KMS-11 (cell line): ENCODE results near the gene PAQR6.

Source experiments
- H2AFZ ChIP-seq: fragments of 200-600 bp; sonication (generic); 2 replicates; pipeline ENCODE4 v1.6.1; 2016; ENCODE audit warnings: antibody characterized with exemption, mixed run types, low read depth
- H3K27ac ChIP-seq: fragments of 200-600 bp; sonication (generic); 2 replicates; pipeline ENCODE4 v1.6.1; 2016; ENCODE audit warnings: mild to moderate bottlenecking, mixed run types
- H3K27me3 ChIP-seq: fragments of 200-600 bp; sonication (generic); 2 replicates; pipeline ENCODE4 v1.6.1; 2017; ENCODE audit warnings: mild to moderate bottlenecking, low read depth, mixed run types, moderate library complexity; ENCODE audit not compliant: insufficient read depth
- H3K36me3 ChIP-seq: fragments of 200-600 bp; sonication (generic); 2 replicates; pipeline ENCODE4 v1.6.1; 2017; ENCODE audit warnings: mild to moderate bottlenecking, mixed run types; ENCODE audit not compliant: insufficient read depth
- H3K4me1 ChIP-seq: fragments of 200-600 bp; sonication (generic); 2 replicates; pipeline ENCODE4 v1.6.1; 2016; ENCODE audit warnings: mild to moderate bottlenecking, low read depth, mixed run types; ENCODE audit not compliant: poor library complexity, severe bottlenecking
- H3K4me2 ChIP-seq: fragments of 200-600 bp; sonication (generic); 2 replicates; pipeline ENCODE4 v1.7.0; 2016; ENCODE audit warnings: mild to moderate bottlenecking, mixed run types
- H3K4me3 ChIP-seq: fragments of 200-600 bp; sonication (generic); IDR thresholded peaks from 2 replicates; pipeline ENCODE4 v1.6.1; 2017; ENCODE audit warnings: low read depth, low read length, mixed read lengths; ENCODE audit not compliant: insufficient read depth
- H3K79me2 ChIP-seq: fragments of 200-600 bp; sonication (generic); 2 replicates; pipeline ENCODE4 v1.6.1; 2016; ENCODE audit warnings: low read depth, mixed run types; ENCODE audit not compliant: insufficient read depth
- H3K9ac ChIP-seq: fragments of 200-600 bp; sonication (generic); 2 replicates; pipeline ENCODE4 v1.6.1; 2016; ENCODE audit warnings: mild to moderate bottlenecking, mixed run types
- H4K20me1 ChIP-seq: fragments of 200-600 bp; sonication (generic); 2 replicates; pipeline ENCODE4 v1.6.1; 2016; ENCODE audit warnings: mild to moderate bottlenecking, mixed run types; ENCODE audit not compliant: insufficient read depth
- TF ChIP-seq, protein P1 (sequence below): fragments of 200-600 bp; sonication (generic); conservative IDR thresholded peaks from 2 replicates; pipeline ENCODE4 v1.6.1; 2017; ENCODE audit warnings: low read depth, mild to moderate bottlenecking, antibody characterized with exemption, low read length, moderate library complexity, mixed read lengths

The PAQR6 gene

DNA sequence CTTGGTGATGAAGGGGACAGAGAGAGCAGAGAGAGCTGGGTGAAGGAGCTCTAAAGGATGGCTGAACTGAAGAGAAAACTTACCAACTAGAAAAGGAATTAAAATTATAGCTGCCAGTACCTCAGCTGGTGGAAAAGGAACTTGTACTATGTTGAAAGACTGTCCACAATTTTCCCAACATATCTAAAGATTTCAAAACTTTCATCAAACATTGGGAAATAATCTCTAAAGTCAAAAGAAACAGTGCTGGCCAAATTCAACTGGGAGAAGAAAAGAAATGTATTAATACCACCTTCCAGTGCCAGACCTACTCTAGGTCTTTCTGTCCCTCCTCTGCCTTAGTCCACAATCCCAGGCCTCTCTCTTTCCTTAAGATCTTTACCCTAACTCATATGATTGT lies 28.7 kb upstream of the PAQR6 start:
- H3K36me3 ChIP-seq, result peaks cover 62% of the 10 kb centered on the region; the same call in 1 of the 2 replicates
- H3K9ac ChIP-seq, result no peak overlapping the region
- no peak overlapping the region for H2AFZ ChIP-seq
- no peak overlapping the region for H3K27ac ChIP-seq
- H4K20me1 ChIP-seq, result peaks cover 18% of the 10 kb centered on the region
- TF ChIP-seq, protein P1, sequence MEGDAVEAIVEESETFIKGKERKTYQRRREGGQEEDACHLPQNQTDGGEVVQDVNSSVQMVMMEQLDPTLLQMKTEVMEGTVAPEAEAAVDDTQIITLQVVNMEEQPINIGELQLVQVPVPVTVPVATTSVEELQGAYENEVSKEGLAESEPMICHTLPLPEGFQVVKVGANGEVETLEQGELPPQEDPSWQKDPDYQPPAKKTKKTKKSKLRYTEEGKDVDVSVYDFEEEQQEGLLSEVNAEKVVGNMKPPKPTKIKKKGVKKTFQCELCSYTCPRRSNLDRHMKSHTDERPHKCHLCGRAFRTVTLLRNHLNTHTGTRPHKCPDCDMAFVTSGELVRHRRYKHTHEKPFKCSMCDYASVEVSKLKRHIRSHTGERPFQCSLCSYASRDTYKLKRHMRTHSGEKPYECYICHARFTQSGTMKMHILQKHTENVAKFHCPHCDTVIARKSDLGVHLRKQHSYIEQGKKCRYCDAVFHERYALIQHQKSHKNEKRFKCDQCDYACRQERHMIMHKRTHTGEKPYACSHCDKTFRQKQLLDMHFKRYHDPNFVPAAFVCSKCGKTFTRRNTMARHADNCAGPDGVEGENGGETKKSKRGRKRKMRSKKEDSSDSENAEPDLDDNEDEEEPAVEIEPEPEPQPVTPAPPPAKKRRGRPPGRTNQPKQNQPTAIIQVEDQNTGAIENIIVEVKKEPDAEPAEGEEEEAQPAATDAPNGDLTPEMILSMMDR, result no peak
- no peak overlapping the region for H3K4me3 ChIP-seq
- peaks cover 39% of the 10 kb centered on the region for H3K79me2 ChIP-seq
- H3K27me3 ChIP-seq, result no peaks in the 10 kb centered on the region
- no peak overlapping the region for H3K4me2 ChIP-seq
- H3K4me1 ChIP-seq, result peaks cover 34% of the 10 kb centered on the region

DNA sequence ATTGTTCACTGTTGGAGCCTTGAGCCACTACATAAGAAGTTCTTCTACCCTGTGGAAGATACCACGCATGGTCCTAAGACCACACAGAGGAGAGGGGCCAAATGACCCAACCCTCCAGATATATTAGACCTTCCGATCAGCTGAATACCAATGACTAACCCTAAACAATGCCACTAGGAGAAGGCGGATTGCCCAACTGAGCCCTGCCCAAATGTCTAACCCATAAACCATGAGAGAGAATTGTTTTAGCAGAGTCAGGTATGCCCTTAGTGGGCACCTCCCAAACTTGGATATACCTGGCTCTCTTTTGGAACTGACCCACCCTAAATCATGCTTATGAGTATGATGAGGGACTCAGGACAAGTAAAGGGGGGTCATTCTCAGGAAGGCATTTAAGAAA lies 22.5 kb upstream of the PAQR6 start:
- peaks cover 71% of the 10 kb centered on the region for H3K36me3 ChIP-seq

DNA sequence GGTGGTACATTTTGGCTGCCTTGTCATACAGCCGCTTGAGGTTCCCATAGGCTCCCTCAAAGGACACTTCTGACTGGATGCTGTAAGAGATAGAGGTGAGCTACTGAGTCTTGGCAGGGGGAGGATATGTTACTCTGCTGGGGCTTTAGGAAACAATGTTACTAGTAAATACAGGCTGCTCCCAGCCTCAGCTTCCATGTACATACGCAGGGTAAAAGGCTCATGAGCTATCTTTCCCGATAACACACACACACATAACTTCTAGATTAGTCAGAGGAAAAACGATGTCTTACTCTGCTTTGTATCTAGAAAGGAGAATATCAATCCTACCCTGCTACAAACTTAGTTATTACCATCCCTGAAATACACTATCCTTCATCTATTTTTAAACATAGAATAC lies 20.5 kb upstream of the PAQR6 start:
- Histone ChIP-seq H4K20me1 (no peaks in the 10 kb centered on the region), H3K27ac (no peak overlapping the region), H3K4me3 (no peak overlapping the region), H3K79me2 (no peaks in the 10 kb centered on the region), H3K4me1 (peaks cover 8% of the 10 kb centered on the region), H3K4me2 (no peak overlapping the region), H3K27me3 (no peaks in the 10 kb centered on the region), H3K9ac (no peak overlapping the region), H3K36me3 (peaks cover 61% of the 10 kb centered on the region), H2AFZ (no peak overlapping the region)
- TF ChIP-seq, protein P1, result no peak

More for the DNA sequence above, 22.5 kb upstream of the PAQR6 start:
- Histone ChIP-seq H3K9ac (no peak overlapping the region), H3K4me1 (peaks cover 8% of the 10 kb centered on the region), H3K27me3 (no peaks in the 10 kb centered on the region), H2AFZ (no peak overlapping the region), H3K27ac (no peak overlapping the region), H3K4me3 (no peak overlapping the region), H4K20me1 (no peaks in the 10 kb centered on the region), H3K79me2 (no peaks in the 10 kb centered on the region; the same call in 1 of the 2 replicates), H3K4me2 (no peak overlapping the region)
- TF ChIP-seq, protein P1, result no peak

DNA sequence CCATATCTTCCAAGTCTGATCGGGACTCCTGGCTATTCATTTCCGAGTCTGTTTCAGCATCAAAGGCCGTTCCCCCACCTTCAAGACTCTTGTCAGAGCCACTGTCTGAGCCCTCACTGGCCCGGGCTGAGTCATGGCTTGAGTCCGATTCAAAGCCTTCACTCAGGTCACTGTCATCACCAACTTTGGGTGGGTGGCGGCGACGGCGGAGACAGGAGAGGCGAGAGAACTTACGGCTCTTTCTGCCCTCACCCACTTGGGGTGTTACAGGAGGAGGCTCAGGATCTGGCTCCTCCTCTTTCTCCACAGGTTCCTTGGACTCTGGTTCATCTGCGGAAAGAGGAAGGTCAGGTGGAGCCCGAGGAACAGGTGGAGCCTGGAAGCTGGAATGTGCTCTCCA lies 18.2 kb upstream of the PAQR6 start:
- no peak overlapping the region for H2AFZ ChIP-seq
- no peak overlapping the region for H3K9ac ChIP-seq
- TF ChIP-seq, protein P1, result no peak
- H3K36me3 ChIP-seq, result peaks cover 56% of the 10 kb centered on the region
- H3K4me3 ChIP-seq, result no peak overlapping the region
- H3K27me3 ChIP-seq, result no peaks in the 10 kb centered on the region
- H3K27ac ChIP-seq, result no peak overlapping the region
- H3K4me2 ChIP-seq, result no peak overlapping the region
- H3K79me2 ChIP-seq, result no peaks in the 10 kb centered on the region
- peaks cover 11% of the 10 kb centered on the region for H3K4me1 ChIP-seq
- H4K20me1 ChIP-seq, result no peaks in the 10 kb centered on the region
